ENCODE results near the gene SYNPO2. TPM values are rescaled to one million over a fixed set of nuclear protein-coding genes. Genes with fewer than 3 reads are reported as not detected.

Gene SYNPO2
- total RNA-seq, 5 donors from 2014 or later (not counting 1 experiment from before 2014, with no cell fraction given), result 0.21 to 1.6 (median 1.2) TPM

- CTCF ChIA-PET, result interaction anchor here (0.6 to 1.1 kb wide), 2 partner anchors 11 to 134 kb away, joined by 4 to 5 read pairs; no protein-coding TSS in a partner anchor
- POLR2A ChIA-PET, result interaction anchor here in 1 of 2 donors (0.6 kb wide), 1 partner anchor 659 kb away, joined by 3 read pairs; no protein-coding TSS in a partner anchor
These were observed 16.9 kb downstream of the SYNPO2 start for GRCh38 chr4:118905566-118905965.

GRCh38 chr4:118909173-118909956, 20.7 kb downstream of the SYNPO2 start:
- Mint-ChIP-seq H3K4me3 (no peak overlapping the region), H3K36me3 (no peaks in the 10 kb centered on the region), H3K27me3 (peaks cover 12 to 29% of the 10 kb centered on the region in 2 donors), H3K27ac (no peak overlapping the region), H3K9me3 (no peaks in the 10 kb centered on the region), H3K4me1 (no peaks in the 10 kb centered on the region)
- Histone ChIP-seq H3K4me1 (ENCODE audit: control insufficient read depth in 1 of 2, extremely low read depth in 1 of 2, insufficient read depth in 2 of 2, low read length in 2 of 2) (no peaks in the 10 kb centered on the region), H3K27ac (ENCODE audit: low read length) (no peak overlapping the region), H3K27me3 (replicated peaks in 1 of 2; ENCODE audit: control insufficient read depth in 2 of 2, extremely low read depth in 1 of 2, insufficient read depth in 2 of 2, low read length in 1 of 2) (peaks cover 0 to 4% of the 10 kb centered on the region in 2 experiments), H3K36me3 (ENCODE audit: control insufficient read depth in 2 of 2, extremely low read depth in 1 of 2, insufficient read depth in 1 of 2, low read length in 1 of 2) (no peaks in the 10 kb centered on the region), H3K4me3 (ENCODE audit: control insufficient read depth in 1 of 2, extremely low read depth in 1 of 2, low read length in 1 of 2) (no peak overlapping the region), H3K9me3 (no peaks in the 10 kb centered on the region)
- ATAC-seq (replicated peaks in 1 of 4) (no peak), DNase-seq (no peak)
- 91% methylated on average over 3 of the region's 8 CpGs for WGBS (ENCODE audit: insufficient coverage)
- ChIA-PET CTCF (no interaction called here), POLR2A (no interaction called here)

More at GRCh38 chr4:118905566-118905965, 16.9 kb downstream of the SYNPO2 start:
- no peaks in the 10 kb centered on the region for H3K4me1 ChIP-seq (ENCODE audit: control insufficient read depth in 1 of 2, extremely low read depth in 1 of 2, insufficient read depth in 2 of 2, low read length in 2 of 2)
- no peaks in the 10 kb centered on the region for H3K36me3 ChIP-seq (ENCODE audit: control insufficient read depth in 2 of 2, extremely low read depth in 1 of 2, insufficient read depth in 1 of 2, low read length in 1 of 2)
- no CpG with 5 or more reads among the region's 4 CpGs for WGBS (ENCODE audit: insufficient coverage)
- no peak for DNase-seq
- no peaks in the 10 kb centered on the region for H3K36me3 Mint-ChIP-seq
- H3K4me1 Mint-ChIP-seq, result no peaks in the 10 kb centered on the region
- no peak overlapping the region for H3K4me3 Mint-ChIP-seq
- H3K9me3 ChIP-seq, result no peaks in the 10 kb centered on the region
- H3K27me3 ChIP-seq (replicated peaks in 1 of 2; ENCODE audit: control insufficient read depth in 2 of 2, extremely low read depth in 1 of 2, insufficient read depth in 2 of 2, low read length in 1 of 2), result peaks cover 0 to 6% of the 10 kb centered on the region in 2 experiments
- H3K27ac Mint-ChIP-seq, result no peak overlapping the region
- ATAC-seq (replicated peaks in 1 of 4), result no peak
- no peaks in the 10 kb centered on the region for H3K9me3 Mint-ChIP-seq
- H3K27ac ChIP-seq (ENCODE audit: low read length), result no peak overlapping the region
- peaks cover 15 to 20% of the 10 kb centered on the region in 2 donors for H3K27me3 Mint-ChIP-seq
- H3K4me3 ChIP-seq (ENCODE audit: control insufficient read depth in 1 of 2, extremely low read depth in 1 of 2, low read length in 1 of 2), result no peak overlapping the region

GRCh38 chr4:118910221-118910620, 21.6 kb downstream of the SYNPO2 start:
- no peak for ATAC-seq (replicated peaks in 1 of 4)
- WGBS (ENCODE audit: insufficient coverage), result no CpG with 5 or more reads among the region's 3 CpGs
- Mint-ChIP-seq H3K36me3 (no peaks in the 10 kb centered on the region), H3K27ac (no peak overlapping the region), H3K9me3 (no peaks in the 10 kb centered on the region), H3K27me3 (peaks cover 11 to 30% of the 10 kb centered on the region in 2 donors), H3K4me3 (no peak overlapping the region), H3K4me1 (no peaks in the 10 kb centered on the region)
- POLR2A ChIA-PET, result no interaction called here
- Histone ChIP-seq H3K4me1 (ENCODE audit: control insufficient read depth in 1 of 2, extremely low read depth in 1 of 2, insufficient read depth in 2 of 2, low read length in 2 of 2) (no peaks in the 10 kb centered on the region), H3K9me3 (no peaks in the 10 kb centered on the region), H3K36me3 (ENCODE audit: control insufficient read depth in 2 of 2, extremely low read depth in 1 of 2, insufficient read depth in 1 of 2, low read length in 1 of 2) (no peaks in the 10 kb centered on the region), H3K27ac (ENCODE audit: low read length) (no peak overlapping the region), H3K27me3 (replicated peaks in 1 of 2; ENCODE audit: control insufficient read depth in 2 of 2, extremely low read depth in 1 of 2, insufficient read depth in 2 of 2, low read length in 1 of 2) (peaks cover 0 to 4% of the 10 kb centered on the region in 2 experiments), H3K4me3 (ENCODE audit: control insufficient read depth in 1 of 2, extremely low read depth in 1 of 2, low read length in 1 of 2) (no peak overlapping the region)
- CTCF ChIA-PET, result interaction anchor here in 1 of 2 donors (0.6 kb wide), 1 partner anchor 619 kb away, joined by 3 read pairs; no protein-coding TSS in a partner anchor
- DNase-seq, result no peak

- Mint-ChIP-seq H3K9me3 (no peaks in the 10 kb centered on the region), H3K27me3 (peaks cover 5 to 30% of the 10 kb centered on the region in 2 donors), H3K4me1 (no peaks in the 10 kb centered on the region), H3K36me3 (no peaks in the 10 kb centered on the region), H3K4me3 (no peak overlapping the region), H3K27ac (no peak overlapping the region)
- 100% methylated on average over 1 of the region's 3 CpGs for WGBS (ENCODE audit: insufficient coverage)
- no peaks in the 10 kb centered on the region for H3K4me1 ChIP-seq (ENCODE audit: control insufficient read depth in 1 of 2, extremely low read depth in 1 of 2, insufficient read depth in 2 of 2, low read length in 2 of 2)
- H3K27ac ChIP-seq (ENCODE audit: low read length), result no peak overlapping the region
- H3K9me3 ChIP-seq, result no peaks in the 10 kb centered on the region
- H3K27me3 ChIP-seq (replicated peaks in 1 of 2; ENCODE audit: control insufficient read depth in 2 of 2, extremely low read depth in 1 of 2, insufficient read depth in 2 of 2, low read length in 1 of 2), result peaks cover 0 to 4% of the 10 kb centered on the region in 2 experiments
- ATAC-seq (replicated peaks in 1 of 4), result no peak
- ChIA-PET POLR2A (no interaction called here), CTCF (interaction anchor here in 1 of 2 donors (0.5 kb wide), 1 partner anchor 156 kb away, joined by 3 read pairs; no protein-coding TSS in a partner anchor)
- no peaks in the 10 kb centered on the region for H3K36me3 ChIP-seq (ENCODE audit: control insufficient read depth in 2 of 2, extremely low read depth in 1 of 2, insufficient read depth in 1 of 2, low read length in 1 of 2)
- H3K4me3 ChIP-seq (ENCODE audit: control insufficient read depth in 1 of 2, extremely low read depth in 1 of 2, low read length in 1 of 2), result no peak overlapping the region
- no peak for DNase-seq
These were observed 22.6 kb downstream of the SYNPO2 start for GRCh38 chr4:118911238-118911703.

GRCh38 chr4:118915468-118915867, 26.8 kb downstream of the SYNPO2 start:
- Mint-ChIP-seq H3K27ac (no peak overlapping the region), H3K36me3 (no peaks in the 10 kb centered on the region)
- CTCF ChIA-PET, result interaction anchor here (0.5 to 0.6 kb wide), 2 partner anchors 20 to 225 kb away, joined by 3 read pairs; no protein-coding TSS in a partner anchor

GRCh38 chr4:118916691-118917289, 28.1 kb downstream of the SYNPO2 start:
- Histone ChIP-seq H3K9me3 (no peaks in the 10 kb centered on the region), H3K36me3 (ENCODE audit: control insufficient read depth in 2 of 2, extremely low read depth in 1 of 2, insufficient read depth in 1 of 2, low read length in 1 of 2) (no peaks in the 10 kb centered on the region), H3K4me3 (ENCODE audit: control insufficient read depth in 1 of 2, extremely low read depth in 1 of 2, low read length in 1 of 2) (no peak overlapping the region), H3K4me1 (ENCODE audit: control insufficient read depth in 1 of 2, extremely low read depth in 1 of 2, insufficient read depth in 2 of 2, low read length in 2 of 2) (no peaks in the 10 kb centered on the region), H3K27ac (ENCODE audit: low read length) (no peak overlapping the region), H3K27me3 (replicated peaks in 1 of 2; ENCODE audit: control insufficient read depth in 2 of 2, extremely low read depth in 1 of 2, insufficient read depth in 2 of 2, low read length in 1 of 2) (no peaks in the 10 kb centered on the region)
- no peak overlapping the region for H3K27ac Mint-ChIP-seq
- no peak for ATAC-seq (replicated peaks in 1 of 4)
- DNase-seq, result no peak
- H3K9me3 Mint-ChIP-seq, result no peaks in the 10 kb centered on the region
- no peak overlapping the region for H3K4me3 Mint-ChIP-seq
- POLR2A ChIA-PET, result no interaction called here
- no peaks in the 10 kb centered on the region for H3K4me1 Mint-ChIP-seq
- CTCF ChIA-PET, result interaction anchor here in 1 of 2 donors (0.7 kb wide), 1 partner anchor 11 kb away, joined by 5 read pairs; no protein-coding TSS in a partner anchor
- no peaks in the 10 kb centered on the region for H3K36me3 Mint-ChIP-seq
- WGBS (ENCODE audit: insufficient coverage), result no CpG with 5 or more reads among the region's 9 CpGs
- peaks cover 8 to 23% of the 10 kb centered on the region in 2 donors for H3K27me3 Mint-ChIP-seq

More at GRCh38 chr4:118915468-118915867, 26.8 kb downstream of the SYNPO2 start:
- POLR2A ChIA-PET, result no interaction called here
- H3K4me3 Mint-ChIP-seq, result no peak overlapping the region
- H3K9me3 ChIP-seq, result no peaks in the 10 kb centered on the region
- ATAC-seq (replicated peaks in 1 of 4), result no peak
- H3K4me1 ChIP-seq (ENCODE audit: control insufficient read depth in 1 of 2, extremely low read depth in 1 of 2, insufficient read depth in 2 of 2, low read length in 2 of 2), result no peaks in the 10 kb centered on the region
- no peak for DNase-seq
- H3K36me3 ChIP-seq (ENCODE audit: control insufficient read depth in 2 of 2, extremely low read depth in 1 of 2, insufficient read depth in 1 of 2, low read length in 1 of 2), result no peaks in the 10 kb centered on the region
- no peak overlapping the region for H3K27ac ChIP-seq (ENCODE audit: low read length)
- H3K27me3 Mint-ChIP-seq, result peaks cover 3 to 25% of the 10 kb centered on the region in 2 donors
- no peak overlapping the region for H3K4me3 ChIP-seq (ENCODE audit: control insufficient read depth in 1 of 2, extremely low read depth in 1 of 2, low read length in 1 of 2)
- H3K27me3 ChIP-seq (replicated peaks in 1 of 2; ENCODE audit: control insufficient read depth in 2 of 2, extremely low read depth in 1 of 2, insufficient read depth in 2 of 2, low read length in 1 of 2), result no peaks in the 10 kb centered on the region
- no peaks in the 10 kb centered on the region for H3K9me3 Mint-ChIP-seq
- WGBS (ENCODE audit: insufficient coverage), result no CpG with 5 or more reads among the region's 3 CpGs
- no peaks in the 10 kb centered on the region for H3K4me1 Mint-ChIP-seq

Measured in T-cell (primary cell).